OCI-M2 (cell line): ENCODE data around the gene ZSCAN31.
A peak's percentile ranks its signal among the peaks of the same experiment; 100 is the strongest.

ENCODE experiments used
- DNase-seq: peaks from one replicate; lab custom pipeline; 2025; ENCODE audit not compliant: unreplicated experiment; lab: John Stamatoyannopoulos, UW

Gene ZSCAN31

DNA sequence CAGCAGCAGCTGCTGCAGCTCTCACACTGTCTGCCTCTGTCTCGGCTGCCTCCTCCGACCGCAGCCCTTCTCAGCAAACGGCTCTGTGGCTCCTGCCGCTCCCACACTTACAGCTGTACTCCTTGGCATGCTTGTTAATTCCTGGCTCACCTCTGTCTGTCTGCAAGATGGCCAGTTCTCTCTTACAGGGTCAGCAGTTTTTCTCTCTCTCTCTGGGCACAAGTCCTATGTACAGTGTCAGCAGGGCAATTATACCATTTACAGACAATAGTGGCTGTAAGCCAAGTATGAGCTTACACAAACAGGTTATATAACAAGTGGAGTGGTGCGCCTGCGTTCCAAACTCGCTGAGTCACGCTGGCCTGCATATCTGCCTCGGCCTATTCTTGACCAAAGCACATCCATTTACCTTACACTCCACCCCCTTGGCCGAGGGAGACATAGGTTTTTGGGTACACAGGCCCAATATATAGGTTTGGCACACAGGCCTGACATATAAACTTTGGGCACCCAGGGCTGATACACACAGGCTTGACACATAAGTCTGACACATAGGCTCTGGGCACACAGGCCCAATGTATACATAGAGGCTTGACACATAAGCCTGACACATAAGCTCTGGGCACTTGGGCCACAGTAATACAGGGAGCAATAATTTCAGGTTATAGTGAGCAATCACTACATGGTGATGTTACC lies 18.2 kb upstream of the ZSCAN31 start:
- DNase-seq = no peak

DNA sequence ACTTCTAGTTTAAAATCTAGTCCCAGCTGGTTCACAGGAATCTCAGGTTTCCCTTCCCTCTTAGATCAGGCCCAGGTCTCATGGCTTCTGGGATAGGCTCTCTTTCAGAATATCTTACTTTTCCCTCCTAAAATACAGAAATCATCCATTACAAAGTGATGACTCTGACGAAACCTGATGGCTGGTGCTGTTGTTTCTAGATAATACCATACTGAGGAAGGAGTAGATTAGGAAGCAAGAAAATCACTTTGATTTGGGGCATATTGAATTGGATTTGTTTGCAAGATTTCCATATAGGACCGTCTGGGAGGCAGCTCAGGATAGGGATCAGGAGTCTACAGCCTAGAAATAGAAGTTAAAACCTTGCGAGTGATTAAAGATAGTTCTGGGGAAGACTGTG lies 17.4 kb upstream of the ZSCAN31 start:
- DNase-seq = no peak

DNA sequence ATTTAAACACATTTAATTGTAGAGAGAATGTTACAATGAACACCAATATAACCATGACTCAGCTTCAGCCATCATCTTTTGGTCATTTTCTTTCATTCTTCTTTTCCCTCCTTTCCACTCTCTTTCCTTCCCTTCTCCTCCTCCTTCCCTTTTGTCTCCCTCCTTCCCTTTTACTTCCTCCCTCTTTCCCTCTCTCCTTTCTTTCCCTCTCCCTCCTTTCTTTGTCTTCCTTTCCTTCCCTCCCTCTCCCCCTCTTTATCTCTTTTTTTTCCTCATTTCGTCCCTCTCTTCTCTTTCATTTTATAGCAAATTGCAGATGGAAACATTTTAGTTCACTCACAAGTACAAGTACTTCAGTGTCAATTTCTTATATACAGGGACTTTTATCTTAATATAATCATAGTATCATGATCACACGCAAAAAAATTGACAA lies 15.6 kb upstream of the ZSCAN31 start:
- DNase-seq = no peak

DNA sequence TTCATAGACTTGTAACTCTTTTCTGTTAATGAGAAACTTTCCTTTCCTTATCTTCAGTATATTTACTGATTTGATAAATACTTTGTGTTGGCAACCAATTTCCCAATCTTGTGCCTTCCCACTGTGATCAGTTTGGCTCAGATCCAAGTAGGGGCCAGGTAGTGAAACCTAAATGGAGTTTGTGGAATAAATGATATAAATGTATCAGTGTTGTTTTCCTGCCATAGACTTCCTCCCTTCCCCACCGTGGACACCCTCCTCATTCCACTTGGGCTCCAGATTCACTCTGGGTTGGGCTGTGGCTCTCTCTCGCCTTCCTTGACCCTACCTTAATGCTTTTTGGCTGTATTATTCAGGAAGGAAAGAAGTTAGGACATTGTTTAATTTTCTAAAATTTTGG lies 15.1 kb upstream of the ZSCAN31 start:
- DNase-seq = no peak

DNA sequence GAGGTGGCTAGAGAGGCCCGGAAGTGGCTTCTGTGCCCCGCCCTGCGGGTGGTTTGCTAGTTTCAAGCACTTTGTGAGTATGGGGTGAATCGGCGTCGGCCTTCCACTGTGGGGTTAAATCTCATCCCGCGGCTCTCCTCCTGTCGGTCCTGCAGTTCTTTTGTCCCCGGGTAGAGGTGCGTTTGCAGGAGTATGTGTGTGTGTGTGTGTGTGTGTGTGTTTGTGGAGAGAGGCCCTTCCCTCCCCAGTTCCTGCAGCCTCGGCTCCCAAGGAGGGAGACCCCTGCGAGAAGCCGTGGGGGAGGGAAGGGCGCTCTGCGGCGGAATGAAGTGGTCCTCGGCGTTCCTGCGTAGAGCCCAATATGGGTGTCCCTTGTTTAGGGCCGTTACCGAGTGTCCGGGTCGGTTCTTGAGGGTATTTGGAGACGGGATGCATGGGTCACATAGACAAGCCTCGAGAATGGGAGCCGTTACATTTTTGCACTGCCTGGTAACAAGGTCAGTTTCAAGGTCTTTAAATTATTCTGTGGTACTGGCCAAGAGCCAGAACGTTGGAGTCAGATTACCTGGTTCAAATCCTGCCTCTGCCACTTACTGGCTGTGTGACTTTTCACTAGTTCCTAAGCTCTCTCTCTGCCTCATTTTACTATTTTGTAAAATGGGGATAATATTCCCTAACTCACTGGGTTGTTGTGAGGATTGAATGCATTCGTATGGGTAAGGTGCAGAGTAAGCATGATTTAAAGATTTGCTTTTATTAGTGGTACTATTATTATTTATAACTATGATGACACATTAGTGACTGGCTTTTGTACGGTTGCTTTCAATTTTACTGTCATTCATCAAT lies 14.2 kb upstream of the ZSCAN31 start, which contains the start of gene ZKSCAN3:
Gene ZKSCAN3 (plus strand): TSS at position 56 of the 846 bp plus-strand sequence. CDS start 9,640 bp downstream, outside the sequence.
- peak; percentile 67 for DNase-seq

DNA sequence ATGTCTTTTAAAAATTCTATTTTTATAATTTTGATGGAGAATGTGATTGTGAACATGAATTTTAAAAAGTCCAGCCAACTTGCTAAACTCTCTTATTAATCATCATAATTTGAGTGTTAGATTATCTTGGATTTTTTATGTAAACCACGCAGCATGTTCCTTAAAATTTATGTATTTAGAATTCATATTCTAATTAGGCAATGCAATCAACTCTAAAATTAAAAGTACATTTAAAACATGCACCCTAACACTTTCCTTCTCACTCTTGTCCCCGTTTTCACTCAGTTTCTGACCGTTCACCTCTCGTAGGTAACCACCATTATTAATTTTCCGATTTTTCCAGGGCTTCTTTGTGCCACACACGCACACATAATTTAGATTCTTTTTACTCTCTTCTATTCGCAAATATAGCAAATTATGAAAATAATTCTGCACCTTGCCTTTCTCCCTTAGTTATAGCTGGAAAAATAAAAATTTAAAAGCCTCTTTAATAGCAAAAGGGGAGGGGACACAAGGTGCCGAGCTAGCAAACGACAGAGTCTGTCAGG lies 13.5 kb upstream of the ZSCAN31 start:
- no peak for DNase-seq

DNA sequence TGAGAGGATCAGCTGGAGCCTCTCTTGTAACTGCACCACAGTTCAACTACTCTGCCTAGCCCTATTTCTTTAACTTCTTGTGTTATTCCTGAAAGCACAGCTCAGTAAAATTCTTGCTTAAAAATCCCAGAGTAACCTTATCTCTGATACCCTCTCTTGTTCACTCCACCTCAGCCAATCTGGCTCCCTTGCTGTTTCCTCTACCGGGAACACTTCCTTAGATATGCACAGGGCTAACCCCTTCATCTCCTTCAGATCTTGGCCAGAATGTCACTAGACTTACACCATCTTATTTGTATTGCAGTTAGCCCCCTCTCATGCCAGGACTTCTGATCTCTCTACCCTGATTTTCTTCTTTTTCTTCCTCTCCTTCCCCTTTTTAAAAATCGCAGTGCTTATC lies 11.2 kb upstream of the ZSCAN31 start:
- DNase-seq = no peak

DNA sequence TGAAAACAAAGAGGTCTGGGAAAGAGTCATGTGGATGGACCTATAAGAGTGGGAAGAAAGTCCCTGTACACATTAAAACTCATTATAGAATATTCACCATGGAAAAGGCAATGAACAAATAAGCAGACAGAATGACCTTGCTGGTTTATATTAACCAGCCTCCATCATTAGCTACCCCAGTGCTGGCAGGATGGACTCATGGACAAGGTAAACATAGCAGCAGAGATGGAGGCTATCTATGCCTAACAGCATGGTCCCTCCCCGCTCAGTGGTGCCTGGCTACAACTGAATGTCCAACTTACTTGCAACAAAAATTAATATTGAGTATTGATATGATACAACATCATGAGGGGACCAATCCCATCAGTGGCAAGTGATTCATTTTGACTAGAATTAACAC lies 9.3 kb upstream of the ZSCAN31 start:
- no peak for DNase-seq

DNA sequence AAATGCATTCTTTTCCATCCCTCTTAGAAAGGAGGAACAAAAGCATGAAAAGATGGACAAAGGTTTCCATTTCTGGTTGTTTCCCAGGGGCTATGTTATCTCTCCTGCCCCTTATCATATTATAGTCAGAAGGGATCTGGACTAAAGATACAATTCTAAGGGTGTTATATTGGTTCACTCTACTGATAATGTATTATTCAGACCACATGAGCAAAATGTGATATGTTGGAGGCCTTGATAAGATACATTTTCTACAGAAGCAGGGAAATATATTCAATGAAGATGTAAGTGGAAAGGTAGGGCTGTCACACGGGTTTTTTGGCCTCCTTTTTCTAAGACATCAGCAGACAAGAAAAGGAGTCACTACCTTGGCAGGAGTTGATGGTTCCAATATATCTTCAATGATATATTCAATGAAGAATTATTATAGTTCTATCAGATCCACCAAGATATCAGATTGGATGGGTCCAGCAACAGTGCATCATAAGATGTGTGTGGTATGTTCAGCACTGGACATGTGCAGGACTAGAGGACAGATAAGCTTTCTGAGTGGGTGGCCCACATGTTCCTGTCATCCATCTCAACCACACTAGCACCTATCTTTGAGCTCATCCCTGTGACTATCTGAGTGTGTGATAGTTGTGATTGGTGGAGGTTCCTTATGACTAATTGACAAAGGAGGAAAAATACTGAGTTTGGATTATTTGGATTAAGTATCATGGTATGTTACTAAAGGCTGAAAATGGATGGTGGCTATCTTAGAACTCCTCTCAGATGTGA lies 8.1 kb upstream of the ZSCAN31 start:
- no peak for DNase-seq

DNA sequence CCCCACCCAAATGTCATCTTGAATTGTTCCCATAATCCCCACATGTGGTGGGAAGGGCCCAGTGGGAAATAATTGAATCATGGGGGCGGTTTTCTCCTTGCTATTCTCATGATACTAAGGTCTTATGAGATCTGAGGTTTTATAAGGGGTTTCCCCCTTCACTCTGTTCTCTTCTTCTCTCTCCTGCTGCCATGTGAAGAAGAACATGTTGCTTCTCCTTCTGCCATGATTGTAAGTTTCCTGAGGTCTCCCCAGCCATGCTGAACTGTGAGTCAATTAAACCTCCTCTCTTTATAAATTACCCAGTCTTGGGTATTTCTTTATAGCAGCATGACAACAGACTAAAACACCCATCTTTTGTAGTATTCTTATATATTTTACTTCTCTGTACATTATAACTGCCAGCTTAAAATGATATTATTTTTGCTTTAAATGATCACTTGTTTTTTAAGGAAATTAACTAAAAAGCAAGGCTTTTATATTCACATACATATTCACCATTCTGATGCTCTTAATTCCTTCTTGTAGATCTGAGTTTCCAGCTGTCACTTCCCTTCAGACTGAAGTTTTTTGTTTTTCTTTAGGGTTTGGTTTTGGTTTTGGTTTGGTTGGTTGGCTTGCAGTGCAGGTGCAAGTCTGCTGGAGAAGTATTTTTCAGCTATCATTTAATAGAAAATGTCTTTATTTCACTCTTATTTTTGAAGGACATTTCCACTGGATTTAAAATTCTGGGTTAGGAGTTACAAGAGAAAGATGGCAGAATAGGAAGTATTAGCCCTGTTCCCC lies 4.6 kb upstream of the ZSCAN31 start:
- DNase-seq = no peak

DNA sequence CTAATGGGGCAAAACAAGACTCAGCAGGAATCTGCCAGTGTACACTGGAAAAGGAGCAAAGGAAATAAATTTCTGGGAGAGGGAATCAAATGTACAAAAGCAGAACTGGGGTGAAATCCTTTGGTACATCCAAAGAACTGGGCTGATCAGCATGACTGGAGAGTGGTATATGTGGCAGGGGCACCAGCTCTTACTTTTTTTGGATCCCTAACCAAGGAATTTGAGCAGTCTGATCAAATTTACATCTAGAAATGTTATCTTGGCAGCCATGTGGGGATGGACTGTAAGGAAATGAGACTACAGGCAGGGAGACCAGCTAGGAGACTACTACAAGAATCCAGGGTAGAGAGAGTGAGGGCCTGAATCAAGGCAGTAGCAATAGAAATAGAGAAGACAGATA lies 1.2 kb upstream of the ZSCAN31 start:
- DNase-seq = no peak

DNA sequence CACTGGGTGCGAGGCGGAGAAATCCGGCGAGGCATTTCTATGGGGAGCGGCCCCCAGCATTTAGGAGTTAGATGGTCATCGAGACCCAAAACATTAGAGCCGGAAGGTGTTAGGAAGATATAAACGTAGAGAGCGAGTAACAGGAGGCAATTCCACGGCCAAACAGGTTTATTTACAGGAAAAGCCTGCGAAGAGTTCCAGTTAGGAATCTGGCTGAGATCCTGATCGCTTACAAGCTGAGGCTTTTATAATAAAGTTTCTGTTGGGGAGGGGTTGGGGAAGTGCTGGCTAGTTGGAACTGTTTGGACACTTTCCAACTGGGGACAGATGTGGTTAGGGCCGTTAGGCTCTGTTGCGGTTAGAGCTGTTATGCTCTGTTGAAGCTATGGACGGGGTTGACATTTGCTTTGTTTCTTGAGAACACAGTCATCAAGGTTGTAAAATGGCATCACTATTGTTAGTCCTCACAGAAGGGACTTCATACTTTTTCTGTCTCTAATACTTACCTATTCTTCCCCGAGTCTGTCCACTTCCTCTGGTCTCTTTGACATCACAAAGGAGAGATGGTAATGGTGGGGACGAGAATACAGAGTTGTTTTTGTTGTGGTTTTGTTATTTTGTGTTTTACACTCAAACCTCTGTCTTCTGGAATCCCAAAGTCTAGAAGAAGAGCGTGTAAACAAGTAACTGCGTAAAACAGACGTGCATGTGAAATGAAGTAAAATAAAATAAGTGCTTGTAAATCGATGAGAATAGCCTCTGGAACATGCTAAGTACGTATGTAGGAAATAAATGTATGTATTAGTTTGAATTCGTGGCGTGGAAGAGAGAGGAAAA lies 554 bp upstream of the ZSCAN31 start:
- DNase-seq = peak; percentile 68

DNA sequence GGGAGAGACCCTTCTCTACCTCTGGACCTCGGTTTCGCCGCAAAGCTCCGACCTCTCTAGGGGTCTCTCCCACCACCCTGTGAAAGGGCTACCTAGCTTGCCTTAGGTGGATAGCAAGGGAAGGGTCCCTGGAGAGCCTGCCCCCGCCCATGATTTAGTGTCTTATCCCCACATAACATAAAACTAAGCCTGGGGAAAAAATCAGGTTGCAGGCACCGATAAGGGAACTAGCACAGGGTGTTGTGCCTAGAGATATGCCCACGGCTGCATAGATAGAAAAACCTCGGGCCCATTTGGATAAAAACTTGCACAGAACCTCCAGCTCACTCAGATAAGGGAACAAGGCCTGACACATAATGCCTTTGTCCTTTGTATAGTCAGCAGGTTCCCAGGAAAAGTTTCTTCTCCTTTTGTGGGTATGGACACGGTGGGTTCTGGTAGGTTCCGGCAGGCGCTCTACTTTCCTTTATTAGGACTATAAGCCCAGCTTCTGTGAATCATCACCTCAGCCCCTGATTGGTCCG lies 846 bp downstream of the ZSCAN31 start:
- peak; percentile 99 for DNase-seq

DNA sequence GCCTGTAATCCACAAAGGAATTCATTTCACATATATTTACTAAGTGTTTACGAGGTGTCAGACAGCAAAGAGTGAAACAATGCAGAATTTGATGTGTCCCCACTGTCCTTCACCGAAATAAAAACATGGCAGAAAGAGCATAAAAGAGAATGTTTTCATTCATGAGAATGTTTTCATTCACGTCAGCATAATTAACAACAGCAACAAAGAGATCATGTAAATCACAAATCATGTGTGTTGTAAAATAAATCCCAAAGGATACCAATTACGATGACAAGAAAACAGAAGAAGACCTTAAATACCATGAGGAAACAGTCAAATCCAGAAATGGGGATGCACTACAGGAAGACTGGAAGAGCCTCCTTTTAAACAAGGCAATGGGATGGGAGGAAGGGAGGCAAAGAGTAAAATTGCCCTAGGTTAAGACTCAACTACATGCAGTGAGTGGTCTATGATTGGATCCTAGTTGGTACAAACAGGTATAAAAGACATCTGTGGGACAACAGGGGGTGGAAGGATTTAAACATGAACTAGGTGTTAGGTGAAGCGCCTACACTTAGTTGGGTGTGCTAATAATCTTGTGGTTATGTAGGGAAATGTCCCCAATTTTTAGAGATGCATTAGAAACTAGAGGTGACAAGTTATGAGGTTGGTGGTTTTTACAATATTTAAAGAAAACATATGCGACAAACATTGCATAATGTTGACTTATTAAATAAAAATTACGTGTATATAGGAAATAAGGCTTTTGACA lies 1.5 kb downstream of the ZSCAN31 start:
- no peak for DNase-seq

DNA sequence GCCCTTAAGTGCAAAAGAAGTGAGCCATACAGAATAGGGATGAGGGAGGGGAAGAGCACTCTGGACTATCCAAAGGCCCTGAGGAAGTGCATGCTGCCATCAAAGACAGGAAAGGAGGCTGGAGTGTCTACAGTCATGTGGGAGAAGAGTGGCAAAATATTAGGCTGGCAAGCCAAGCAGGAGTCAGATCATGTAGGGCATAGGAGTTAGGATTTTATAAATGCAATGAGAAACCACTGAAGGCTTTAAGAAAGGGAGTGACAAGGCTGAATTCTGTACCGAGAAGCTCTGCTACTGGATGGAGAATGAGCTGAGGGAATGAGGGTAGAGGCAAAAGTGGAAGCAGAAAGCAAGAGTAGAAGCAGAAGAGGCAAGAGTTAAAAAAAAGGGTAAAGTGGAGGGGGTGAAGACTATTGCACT lies 2.3 kb downstream of the ZSCAN31 start:
- no peak for DNase-seq

DNA sequence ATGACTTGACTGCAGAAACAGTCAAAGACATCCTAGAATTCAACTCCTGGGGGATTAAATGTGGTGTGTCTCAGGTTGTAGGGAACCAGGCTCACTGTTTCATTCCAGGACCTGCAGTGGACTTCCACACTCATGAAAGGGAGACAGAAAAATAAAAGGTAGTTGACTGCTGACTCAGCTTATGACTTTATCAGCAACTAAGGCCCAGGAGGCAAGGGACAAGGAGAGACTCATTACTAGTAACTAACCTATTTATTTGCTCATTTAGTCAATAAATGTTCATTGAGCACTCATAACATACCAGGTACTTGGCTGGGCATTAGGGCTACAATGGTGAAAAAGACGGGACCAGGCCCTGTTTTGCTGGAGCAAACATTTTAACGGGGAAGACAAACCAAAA lies 2.9 kb downstream of the ZSCAN31 start:
- no peak for DNase-seq

DNA sequence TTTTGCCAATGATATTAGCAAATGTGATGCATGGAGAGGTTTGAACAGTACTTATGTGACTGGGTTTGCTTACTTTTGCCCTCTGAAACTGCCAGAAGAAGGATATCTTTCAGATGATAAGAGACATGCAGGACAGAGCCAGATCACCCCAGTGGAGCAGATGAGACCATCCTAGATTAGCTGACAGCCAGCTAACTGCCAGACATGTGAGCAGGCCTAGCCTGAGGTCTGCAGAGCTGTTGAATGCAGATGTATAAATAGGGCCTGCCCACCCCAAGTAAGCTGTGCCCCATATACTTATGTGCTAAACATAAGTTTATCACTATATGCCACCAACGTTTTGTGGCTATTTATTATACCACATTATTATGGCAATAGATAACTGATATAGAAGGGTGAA lies 5.9 kb downstream of the ZSCAN31 start:
- DNase-seq = no peak

DNA sequence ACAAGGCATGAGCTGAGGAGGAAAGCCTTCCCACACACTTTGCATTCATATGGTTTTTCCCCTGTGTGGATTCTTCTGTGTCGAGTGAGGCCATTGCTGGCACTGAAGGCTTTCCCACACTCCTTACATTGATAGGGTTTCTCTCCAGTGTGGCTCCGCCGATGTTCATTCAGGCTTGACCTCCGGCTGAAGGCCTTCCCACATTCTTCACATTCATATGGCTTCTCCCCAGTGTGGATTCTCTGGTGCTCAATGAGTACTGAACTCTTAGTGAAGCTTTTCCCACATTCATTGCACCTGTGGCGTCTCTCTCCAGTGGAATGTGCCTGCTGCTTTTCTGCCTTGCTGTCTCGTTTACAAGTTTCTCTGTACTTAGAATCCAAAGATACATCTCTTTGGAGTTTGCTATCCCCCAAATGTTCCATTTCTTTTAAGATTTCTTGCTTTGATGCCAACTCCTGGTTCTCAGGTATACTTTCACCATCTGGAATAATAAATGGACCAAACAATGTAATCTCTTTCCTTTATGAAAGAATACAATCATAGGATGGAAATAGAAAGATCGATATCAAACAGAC lies 9.5 kb downstream of the ZSCAN31 start:
- DNase-seq = no peak
